ENCODE data around the gene CENPX. TPM values are rescaled to one million over a fixed set of nuclear protein-coding genes. Genes with fewer than 3 reads are reported as not detected.

Gene CENPX
- total and polyA plus RNA-seq, 2 of the 13 experiments (the other 11 are each of a cell fraction or from before 2014, with no cell fraction given) = 92.7 to 170 TPM

GRCh38 chr17:81976332-81977210, 46.1 kb downstream of the CENPX start (continued):
- TF ChIP-seq RERE (CRISPR knock-in tag; IDR thresholded peaks at IDR 0.05; ENCODE audit: low read depth) = no peak; the same call in 1 of the 2 replicates
- TF ChIP-seq ZNF180 (CRISPR knock-in tag; IDR thresholded peaks at IDR 0.05; ENCODE audit: borderline replicate concordance, low read depth) = no peak
- TF ChIP-seq SMARCC2 (IDR thresholded peaks at IDR 0.05) = no peak
- TF ChIP-seq, protein P1, sequence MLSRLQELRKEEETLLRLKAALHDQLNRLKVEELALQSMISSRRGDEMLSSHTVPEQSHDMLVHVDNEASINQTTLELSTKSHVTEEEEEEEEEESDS (CRISPR knock-in tag; IDR thresholded peaks at IDR 0.05; ENCODE audit: borderline replicate concordance) = no peak
- peak; percentile 41; the same call in 1 of the 2 replicates for TF ChIP-seq ZNF383 (CRISPR knock-in tag; IDR thresholded peaks at IDR 0.05; ENCODE audit: borderline replicate concordance)
- no peak for TF ChIP-seq ZNF672 (CRISPR knock-in tag; IDR thresholded peaks at IDR 0.05)
- TF ChIP-seq ZSCAN20 (CRISPR knock-in tag; IDR thresholded peaks at IDR 0.05; ENCODE audit: borderline replicate concordance) = no peak
- no peak; the same call in 1 of the 2 replicates for TF ChIP-seq ARID2 (CRISPR knock-in tag; IDR thresholded peaks at IDR 0.05; ENCODE audit: borderline replicate concordance)
- no peak for TF ChIP-seq ZBED4 (CRISPR knock-in tag; IDR thresholded peaks at IDR 0.05; ENCODE audit: borderline replicate concordance)
- no peak for TF ChIP-seq ARID3A (IDR thresholded peaks at IDR 0.05; ENCODE audit: low read depth, low read length)
- no peak for TF ChIP-seq ZNF326 (CRISPR knock-in tag; IDR thresholded peaks at IDR 0.05; ENCODE audit: borderline replicate concordance)
- TF ChIP-seq, protein P2, sequence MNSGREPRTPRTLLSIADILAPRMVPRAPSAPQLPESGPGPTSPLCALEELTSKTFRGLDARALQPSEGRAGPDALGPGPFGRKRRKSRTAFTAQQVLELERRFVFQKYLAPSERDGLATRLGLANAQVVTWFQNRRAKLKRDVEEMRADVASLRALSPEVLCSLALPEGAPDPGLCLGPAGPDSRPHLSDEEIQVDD (CRISPR knock-in tag; IDR thresholded peaks at IDR 0.05; ENCODE audit: borderline replicate concordance) = peak; percentile 28; the same call in 1 of the 2 replicates
- TF ChIP-seq CCAR2 (optimal IDR thresholded peaks at IDR 0.05; ENCODE audit: low read depth, low read length) = no peak
- TF ChIP-seq SMAD1 (CRISPR knock-in tag; IDR thresholded peaks at IDR 0.05; ENCODE audit: borderline replicate concordance, low read depth) = no peak
- no peak for TF ChIP-seq ASH2L (IDR thresholded peaks at IDR 0.05; ENCODE audit: insufficient read length, low read depth, low read length)

Measured in HepG2 (cell line).